Mammary epithelial cell (primary cell): ENCODE results near the gene ACSL3.

Experiments
- CTCF ChIP-seq, 2 donors: IDR thresholded peaks in 1 of 2; conservative IDR thresholded peaks in 1 of 2; 2 replicates each; pipeline ENCODE4 v1.5.1; 2011 to 2012; ENCODE audit warnings: inconsistent platforms in 2 of 2, low read length in 2 of 2, mild to moderate bottlenecking in 2 of 2, control low read depth in 1 of 2, low read depth in 1 of 2; ENCODE audit not compliant: insufficient read depth in 1 of 2; ENCODE audit errors: extremely low read depth in 1 of 2
- EZH2 ChIP-seq: IDR thresholded peaks from 2 replicates; pipeline ENCODE4 v1.6.1; 2012; ENCODE audit warnings: low read length, inconsistent platforms, borderline replicate concordance

- TF ChIP-seq CTCF (conservative IDR thresholded peaks at IDR 0.05 in 1 of 2, IDR thresholded peaks at IDR 0.05 in 1 of 2; ENCODE audit: extremely low read depth in 1 of 2, insufficient read depth in 1 of 2, low read depth in 1 of 2, low read length in 2 of 2), result no peak
- no peak for TF ChIP-seq EZH2
Observed at GRCh38 chr2:222862909-222863544, 2.2 kb downstream of the ACSL3 start.
